NOMO-1 treated with DMSO at 0.1 percent for 48 hours (cell line): ENCODE results near the gene LGI2.
"Not testable (repeated sequence)": the region's sequence is repeated elsewhere in the genome, so short reads cannot be mapped to it uniquely, and the experiment has no call there.

Experiments
- DNase-seq: peaks from one replicate; lab custom pipeline; 2025; ENCODE audit not compliant: unreplicated experiment; lab: John Stamatoyannopoulos, UW

Gene LGI2

DNA sequence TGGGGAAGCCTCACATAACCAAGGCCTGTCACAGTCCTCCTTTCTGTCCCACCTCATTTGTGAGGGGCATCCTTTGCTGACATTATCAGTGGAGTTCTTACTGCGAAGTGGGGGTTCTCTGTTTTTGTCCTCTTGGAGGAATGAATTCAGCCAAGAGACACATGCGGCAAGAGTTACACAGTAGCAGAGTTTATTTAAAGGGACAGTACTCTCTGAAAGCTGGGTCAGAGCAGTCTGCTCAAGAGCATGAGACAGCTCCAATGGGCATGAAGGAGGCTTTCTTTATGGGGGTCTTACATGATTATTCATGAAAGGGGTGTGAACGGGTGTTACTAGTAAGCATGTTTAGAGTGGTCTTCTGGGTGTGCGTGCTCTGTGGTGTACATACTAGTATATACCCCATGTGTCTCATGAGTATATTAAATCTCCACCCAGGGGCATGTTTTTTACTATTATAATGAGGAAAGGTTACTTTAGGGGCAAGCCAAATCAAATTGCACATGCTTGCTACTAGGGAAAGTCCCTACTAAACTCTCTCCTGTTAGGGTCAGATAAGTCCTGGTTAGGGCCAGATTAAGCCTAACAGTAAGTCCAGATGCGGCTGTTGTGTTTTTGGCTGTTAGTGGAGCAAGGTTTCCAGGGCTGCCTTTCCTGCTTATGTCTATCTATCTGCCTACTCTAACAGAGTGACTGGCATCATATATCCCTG is 19.8 kb upstream of the LGI2 start:
- no peak for DNase-seq

DNA sequence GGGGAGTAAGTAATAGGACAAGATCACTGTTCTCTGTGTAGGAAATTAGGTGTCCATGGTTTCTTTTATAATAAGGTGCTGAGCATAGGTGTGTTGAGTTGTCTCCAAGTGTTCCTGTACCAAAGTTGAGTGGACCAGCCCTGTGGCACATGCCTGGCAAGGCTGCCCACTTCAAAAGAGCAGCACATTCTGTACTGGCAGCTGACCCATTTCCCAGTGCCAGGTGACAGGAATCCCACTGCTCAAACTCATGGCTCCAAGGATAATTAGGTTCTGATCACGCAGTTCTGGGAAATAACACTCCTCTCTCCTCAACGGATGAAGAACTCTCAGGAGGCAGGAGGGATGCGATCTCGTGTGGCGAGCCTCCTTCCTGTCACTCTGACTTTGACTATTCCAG is 12.8 kb upstream of the LGI2 start:
- no peak for DNase-seq

DNA sequence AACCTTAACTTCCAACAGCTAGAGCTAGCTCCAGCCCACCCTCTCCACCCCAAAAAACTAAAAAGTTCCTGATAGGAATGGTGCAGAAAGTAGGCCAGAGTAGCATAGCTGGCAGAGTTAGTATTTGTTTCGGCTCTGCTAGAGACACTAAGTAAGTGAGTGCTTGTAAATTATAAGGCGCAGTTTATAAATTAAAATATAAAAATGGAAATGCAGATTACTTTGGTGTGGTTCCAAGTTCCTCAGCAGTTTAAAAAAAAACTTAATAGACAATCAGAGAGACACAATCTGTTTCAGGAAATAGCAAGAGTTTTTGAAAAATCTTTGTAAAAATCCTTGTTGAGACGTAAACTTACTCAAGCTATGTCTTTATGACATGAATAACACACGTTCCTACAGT is 2.8 kb upstream of the LGI2 start:
- DNase-seq, result no peak

DNA sequence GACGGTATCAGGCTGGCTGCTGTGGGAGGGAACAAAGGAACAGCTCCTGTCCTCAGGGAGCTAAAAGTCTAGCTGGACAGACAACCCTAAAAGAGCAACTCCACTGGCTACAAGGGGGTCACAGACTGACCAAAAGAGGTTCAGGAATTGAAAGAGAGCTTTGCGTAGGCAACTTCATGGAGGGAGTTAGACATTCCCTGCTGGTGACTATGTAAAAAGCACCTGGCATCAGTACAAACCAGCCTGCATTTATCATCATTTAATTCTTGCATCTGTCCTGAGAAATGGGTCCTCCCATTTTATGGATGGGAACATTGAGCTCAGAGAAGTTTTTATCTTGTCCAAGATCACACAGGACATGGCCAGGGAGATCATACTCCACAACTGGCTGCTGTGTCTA is 1.4 kb upstream of the LGI2 start:
- DNase-seq, result no peak

DNA sequence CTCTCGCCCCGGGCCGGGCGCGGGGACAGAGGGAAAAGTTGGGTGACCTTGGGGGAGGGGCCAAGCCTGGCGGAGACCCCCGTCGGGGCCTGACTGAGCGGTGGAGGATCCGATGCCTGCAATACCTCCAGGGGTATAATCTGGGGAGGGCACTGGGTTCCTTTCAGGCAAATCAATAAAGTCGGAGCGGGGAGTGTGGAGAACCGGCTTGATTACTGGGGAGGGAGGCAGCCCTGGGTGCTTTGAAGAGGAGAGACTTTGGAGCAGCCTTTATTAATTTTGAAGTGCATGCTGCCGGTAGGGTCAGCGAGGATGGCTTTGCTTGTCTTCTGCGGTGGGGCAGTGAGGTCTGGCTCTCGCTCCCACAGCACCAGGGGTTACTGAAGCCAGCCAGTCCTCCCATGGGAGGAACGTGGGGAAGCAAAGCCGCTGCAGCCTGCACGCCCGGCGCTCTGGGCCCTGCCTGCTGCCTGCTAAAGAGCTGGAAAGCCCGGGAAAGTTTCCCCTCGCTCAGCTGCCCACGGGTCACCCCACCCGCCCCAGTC is 403 bp upstream of the LGI2 start:
- DNase-seq, result no peak

DNA sequence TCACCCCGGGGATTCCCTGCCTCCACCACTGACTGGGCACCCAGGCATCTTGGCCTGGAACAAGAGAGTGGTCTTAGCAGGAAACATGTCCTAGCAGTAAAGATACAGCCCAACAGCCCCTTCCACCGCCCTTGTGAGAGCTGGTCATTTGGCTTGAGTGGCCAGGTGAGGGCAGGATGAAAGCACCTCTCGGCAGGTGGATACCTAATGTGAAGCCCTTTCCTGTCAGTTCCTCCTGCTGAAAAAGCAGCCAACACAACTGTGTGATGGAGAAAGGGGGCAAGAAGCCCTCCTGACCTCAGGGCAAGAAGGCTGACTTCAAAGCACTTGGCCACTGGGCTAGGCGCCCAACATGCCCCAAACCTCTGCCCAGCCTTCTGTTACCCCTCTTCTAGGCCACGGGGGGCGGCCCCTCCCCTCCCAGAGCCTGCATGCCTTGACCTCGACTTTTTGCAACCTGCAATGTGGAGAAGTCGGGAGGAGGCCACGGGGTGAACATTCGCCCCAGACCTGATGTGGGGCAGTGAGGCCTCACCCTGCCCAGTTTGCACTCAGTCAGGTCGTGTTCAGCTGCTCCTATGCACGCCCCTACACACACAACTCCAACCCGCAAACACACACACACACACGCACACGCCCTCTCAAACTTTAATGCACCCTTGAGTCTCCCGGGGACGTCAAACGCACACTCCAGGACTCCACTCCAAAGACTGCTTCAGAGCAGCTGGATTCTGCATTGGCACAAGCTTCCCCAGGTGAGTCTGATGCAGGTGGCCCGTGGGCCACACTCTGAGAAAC is 1.1 kb downstream of the LGI2 start:
- DNase-seq, result no peak

DNA sequence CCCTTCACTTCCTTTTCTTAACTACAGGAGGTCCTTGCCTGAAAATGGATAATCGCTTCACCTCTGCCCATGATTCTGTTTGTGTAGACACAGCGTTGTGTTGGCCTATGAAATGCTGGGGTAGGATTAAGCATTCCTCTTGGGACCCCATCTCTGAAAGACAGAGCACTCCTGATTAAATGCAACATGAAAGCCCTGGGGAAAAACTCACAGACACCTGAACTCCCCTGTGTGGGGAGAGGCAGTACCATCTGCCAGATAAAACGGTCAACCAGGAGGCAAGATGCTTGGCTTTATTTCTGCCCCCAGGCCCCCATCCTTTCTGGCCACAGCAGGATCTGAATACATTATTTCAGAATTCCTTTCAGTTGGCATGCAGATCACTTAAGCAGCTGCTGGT is 1.9 kb downstream of the LGI2 start:
- DNase-seq, result no peak

DNA sequence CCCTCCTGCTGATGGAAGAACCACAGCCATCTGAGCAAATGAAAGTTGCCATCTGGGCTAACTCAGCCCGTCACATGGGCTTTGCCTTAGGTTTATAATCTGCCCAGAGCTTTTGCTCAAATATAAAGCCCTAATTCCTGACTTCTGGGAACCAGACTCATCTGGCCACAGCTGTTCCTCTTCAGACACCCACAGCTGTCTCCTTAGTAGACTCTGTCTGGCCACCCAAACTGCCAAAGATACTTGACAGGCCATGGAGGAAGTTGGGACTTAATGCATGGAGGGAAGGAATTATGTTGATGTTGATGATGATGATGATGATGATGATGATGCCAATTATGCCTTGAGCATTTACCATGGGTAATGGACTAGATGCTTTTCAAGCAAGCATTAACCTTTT is 8.0 kb downstream of the LGI2 start:
- no peak for DNase-seq

DNA sequence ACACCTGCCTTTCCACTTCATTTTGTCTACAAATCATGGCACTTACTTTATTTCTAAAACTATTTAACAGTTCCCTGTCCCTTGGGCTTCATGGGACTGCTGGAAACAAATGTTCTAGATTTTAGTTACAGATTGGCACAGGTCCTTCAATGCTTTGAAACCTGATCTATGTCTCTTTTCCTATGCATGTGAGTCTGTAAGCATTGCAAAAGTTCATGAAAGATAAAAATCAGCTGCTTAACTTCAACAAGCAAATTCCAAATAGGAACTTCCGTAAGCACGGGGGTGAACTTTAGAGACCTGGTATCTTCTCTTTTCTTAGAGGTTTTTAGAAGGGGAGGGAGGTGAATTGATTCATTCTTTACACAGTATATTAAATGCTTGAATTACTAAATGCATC is 9.5 kb downstream of the LGI2 start:
- no peak for DNase-seq

DNA sequence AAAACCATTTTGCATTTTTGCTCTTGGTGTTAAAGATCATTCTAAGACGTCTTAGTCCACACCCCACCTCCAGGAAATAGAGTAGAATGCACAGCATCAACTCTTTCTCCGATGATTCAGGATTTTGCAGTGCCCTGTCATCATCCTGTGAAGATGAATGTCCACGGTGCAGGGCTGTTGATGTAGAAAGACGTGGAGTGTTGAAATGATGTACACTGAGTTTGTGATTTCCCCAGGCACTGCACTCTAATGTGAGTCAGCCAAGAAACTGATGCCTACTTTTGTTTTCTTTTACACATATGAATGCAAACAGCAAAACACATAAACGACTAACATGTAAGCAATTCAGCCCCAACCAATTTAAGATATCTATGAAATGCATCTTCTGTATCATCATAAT is 10.5 kb downstream of the LGI2 start:
- DNase-seq, result no peak

DNA sequence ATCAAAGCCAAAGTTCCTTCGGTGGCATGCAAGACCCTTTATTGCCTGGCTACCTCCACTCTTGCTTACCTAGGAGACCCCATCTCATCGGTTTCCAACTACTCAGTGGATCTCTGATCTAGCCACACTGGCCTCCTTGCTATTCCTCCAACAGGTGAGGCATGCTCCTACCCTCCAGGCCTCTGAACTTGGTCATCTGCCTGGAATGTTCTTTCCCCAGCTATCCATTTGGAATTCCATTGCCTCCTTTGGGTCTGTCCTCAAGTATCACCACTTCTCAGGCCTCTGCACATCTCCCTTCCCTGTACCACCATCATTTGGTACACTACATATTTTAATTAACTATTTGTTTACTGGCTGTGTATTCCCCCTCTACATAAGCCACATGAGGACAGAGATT is 11.2 kb downstream of the LGI2 start:
- DNase-seq, result no peak

DNA sequence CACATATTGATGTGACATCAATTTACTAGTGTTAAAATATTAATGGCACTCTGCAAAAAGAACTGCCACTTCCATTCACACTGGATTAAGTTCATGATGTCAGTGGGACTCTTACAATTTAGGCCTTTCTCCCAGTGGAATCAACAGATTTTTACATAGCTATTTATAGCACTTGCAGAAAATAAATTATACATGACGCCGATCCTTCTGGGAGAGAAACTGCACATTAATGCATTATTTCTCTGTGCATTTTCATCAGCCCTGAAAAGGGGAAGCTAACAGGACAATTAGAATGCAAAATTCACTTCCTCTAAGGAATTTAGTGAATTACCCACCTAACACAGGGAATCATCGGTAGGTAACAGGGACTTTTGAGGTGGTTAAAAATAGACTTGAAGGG is 15.7 kb downstream of the LGI2 start:
- peak; percentile 32 for DNase-seq

DNA sequence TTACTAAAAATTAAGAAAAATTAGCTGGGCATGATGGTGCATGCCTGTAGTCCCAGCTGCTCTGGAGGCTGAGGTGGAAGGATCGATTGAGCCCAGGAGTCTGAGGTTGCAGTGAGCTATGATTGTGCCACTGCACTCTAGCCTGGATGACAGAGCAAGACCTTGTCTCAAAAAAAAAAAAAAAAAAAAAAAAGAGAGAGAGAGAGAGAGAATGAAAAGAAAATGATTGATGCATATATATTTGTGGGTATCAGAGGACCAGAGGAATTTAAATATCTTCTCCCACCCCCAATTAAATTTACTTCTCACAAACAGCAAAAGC is 16.1 kb downstream of the LGI2 start:
- DNase-seq, result not testable (repeated sequence)

DNA sequence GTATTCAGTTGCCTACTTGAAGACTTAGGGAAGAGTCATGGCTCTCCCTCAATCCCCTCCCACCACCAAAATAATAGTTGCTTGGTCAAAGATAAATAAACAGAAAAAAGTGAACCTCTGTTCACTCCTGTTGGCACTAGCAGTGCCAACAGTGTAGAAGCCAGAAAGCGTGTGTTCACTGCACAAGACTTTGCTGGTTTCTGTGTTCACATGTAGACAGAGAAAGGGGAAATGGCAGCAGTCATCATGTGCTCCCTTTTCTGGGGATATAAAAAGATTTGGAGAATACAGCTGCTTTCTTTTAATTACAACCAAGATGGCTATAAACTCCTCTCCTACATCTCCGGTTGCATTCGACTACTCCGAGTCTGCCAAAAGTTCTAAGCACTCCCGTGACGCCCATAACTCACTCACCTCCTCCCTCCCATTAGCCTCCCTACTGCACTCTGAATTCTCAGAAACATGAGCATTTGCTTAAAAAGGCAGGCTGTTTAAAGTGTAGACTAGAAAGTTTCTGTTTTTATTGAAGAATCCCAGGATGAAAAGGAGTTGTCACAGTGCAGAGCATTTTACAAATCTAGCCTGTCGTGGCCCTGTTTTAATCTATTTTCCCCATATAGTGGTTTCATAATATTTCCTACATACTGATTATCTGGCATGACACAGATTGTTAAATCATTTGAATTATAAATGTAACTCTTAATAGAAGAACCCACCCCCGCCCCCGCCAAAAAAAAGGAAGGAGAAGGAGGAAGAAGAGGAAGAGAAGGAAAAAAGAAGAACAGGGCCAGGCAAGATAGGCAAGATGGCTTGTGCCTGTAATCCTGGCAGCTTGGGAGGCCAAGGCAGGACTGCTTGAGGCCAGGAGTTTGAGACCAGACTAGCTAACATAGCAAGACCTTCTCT is 16.7 kb downstream of the LGI2 start:
- peak; percentile 4 for DNase-seq

DNA sequence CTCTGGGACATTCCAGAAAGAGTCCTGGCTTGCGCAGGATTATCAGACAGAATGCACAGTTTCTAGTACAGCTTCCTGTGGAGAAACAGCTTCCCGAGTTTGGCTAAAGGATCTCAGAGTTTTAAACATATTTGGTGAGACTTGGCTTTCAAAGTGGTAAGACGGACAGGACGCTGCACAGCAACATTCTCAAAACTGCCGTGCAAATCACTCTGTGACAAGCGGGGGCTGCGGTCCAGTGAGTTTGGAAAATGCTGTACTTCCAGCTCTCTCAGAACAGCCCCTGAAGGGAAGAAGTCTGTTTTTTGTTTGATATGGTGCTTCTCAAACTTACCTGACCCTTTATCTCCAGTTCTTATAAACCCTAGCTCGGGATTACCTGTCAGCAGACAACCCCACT is 18.1 kb downstream of the LGI2 start:
- DNase-seq, result no peak

DNA sequence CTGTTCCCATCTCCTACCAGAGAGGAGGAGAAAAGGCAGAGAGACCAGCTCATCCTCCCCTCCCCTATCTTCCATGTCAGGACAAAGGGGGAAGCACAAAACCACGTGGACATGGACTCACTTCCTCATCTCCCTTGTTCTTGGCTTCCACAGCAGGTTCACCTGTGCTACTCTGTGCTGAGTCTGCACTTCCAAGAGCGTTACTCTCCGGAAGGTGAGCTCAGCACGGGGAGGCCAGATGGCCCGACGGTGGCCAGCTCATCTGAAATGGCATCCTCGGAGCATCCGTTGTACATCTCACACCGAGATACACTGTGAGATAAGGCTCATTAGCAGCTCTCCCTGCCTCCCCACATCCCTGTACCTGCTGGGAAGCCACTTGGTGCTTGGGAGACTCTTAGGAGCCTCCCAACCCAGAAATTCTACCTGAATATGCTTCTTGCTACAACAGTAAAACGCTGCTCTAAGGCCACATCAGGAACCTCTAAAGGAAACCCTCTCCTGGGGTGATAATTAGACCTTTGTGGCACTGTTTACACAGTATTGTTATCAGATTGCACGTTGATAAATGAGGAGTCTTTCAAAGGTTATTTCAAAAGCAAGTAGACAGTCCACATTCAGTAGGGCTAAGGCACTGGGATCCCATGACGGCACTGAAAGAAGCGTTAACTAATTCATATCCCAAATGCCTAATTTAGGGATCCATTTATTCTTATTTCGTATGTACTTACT is 19.4 kb downstream of the LGI2 start:
- DNase-seq, result no peak

DNA sequence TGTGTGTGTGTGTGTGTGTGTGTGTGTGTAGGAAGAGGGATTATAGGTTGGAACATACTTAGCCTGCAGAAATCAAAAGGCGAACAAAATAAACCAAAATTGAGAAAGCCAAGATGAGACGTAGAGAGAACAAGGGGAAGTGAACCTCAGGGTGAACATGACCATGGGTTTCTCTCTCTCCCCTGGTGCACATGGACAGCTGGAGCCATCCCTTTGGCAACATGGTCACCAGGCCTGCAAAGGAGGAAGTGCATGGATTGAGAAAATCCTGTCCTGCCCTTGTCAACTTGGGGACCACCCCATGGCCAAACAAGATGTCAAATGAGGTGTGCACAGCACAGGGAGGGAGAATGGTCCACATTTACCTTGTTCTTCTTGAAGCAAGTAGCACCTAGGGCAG is 23.1 kb downstream of the LGI2 start:
- DNase-seq, result peak; percentile 44

DNA sequence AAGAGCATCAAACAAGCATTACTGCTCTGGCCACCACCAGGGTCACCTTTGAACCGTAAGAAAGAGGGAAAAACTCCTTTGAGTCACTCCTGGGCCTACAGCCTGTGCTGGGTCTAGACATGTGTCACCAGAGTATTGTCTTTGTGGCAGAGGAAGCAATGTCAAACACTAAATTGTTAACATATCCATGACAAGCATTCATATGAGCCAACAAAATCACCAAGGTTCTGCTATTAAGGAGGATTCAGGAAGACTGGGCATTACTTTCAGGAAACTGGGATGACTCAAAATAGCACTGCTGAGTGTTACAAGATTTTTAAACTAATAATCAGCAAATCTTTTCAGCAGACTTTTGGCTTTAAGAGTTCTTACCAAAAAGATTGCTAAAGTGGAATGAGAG is 28.1 kb downstream of the LGI2 start:
- DNase-seq, result no peak

DNA sequence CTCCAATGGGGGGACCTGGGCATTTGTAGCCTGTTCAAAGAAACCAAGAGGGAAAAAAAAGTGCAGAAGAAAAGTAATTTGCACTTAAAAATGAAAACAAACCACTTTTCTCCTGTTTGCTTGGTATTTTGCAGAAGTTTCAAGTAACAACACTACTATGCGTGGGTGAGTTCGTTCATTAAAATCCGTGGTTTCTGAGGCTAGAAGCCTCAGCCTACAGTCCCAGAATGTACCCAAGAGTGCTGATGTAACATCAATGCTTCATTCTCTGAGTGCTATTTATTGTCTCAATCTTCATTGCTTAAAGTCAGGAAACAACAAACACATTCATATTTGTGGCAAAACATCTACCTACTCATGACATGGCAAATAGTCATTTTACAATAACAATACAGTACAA is 29.2 kb downstream of the LGI2 start:
- DNase-seq, result no peak

DNA sequence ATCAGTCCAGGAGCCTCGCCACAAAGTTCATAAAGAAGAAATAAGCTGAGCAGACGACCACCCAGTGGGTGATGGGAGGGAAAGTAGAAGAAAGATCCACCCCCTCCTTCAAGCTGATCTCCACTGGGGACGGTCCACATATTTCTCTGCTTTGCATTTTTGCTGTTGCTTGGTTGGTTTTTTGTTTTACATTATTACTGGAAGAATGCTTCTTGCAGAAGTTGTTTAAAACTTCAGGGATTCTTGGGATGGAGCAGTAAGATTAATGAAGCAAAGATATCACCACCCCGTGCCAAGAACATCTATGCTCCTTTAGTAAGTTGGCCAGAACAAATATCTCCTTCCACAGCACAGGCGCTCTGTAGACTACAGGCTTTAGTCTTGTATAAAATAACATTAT is 30.1 kb downstream of the LGI2 start:
- DNase-seq, result no peak
